H9 (cell line): Measurements from ENCODE around the gene SST. TPM values are rescaled to one million over a fixed set of nuclear protein-coding genes. Genes with fewer than 3 reads are reported as not detected.

ENCODE experiments used
- DNase-seq: peaks from one replicate; pipeline ENCODE4 v3.0.0-alpha.2; 2017
- H2AFZ ChIP-seq: one replicate; pipeline ENCODE4 v1.6.1; 2013; ENCODE audit warnings: mild to moderate bottlenecking, low read length, control low read depth, moderate library complexity
- H2AK5ac ChIP-seq: 2 replicates; pipeline ENCODE4 v1.6.1; 2013; ENCODE audit warnings: low read length, control low read depth, mixed read lengths; ENCODE audit not compliant: insufficient read length
- H2BK120ac ChIP-seq: one replicate; pipeline ENCODE4 v1.6.1; 2013; ENCODE audit warnings: low read depth, mild to moderate bottlenecking, low read length, control low read depth, inconsistent platforms; ENCODE audit not compliant: poor library complexity, severe bottlenecking
- H2BK12ac ChIP-seq: 2 replicates; pipeline ENCODE4 v1.6.1; 2013; ENCODE audit warnings: low read length, control low read depth, mixed read lengths, low read depth; ENCODE audit not compliant: insufficient read length
- H2BK15ac ChIP-seq: 2 replicates; pipeline ENCODE4 v1.6.1; 2013; ENCODE audit warnings: low read depth, low read length, control low read depth
- H2BK20ac ChIP-seq: one replicate; pipeline ENCODE4 v1.6.1; 2013; ENCODE audit warnings: low read depth, mild to moderate bottlenecking, low read length, control low read depth, inconsistent platforms; ENCODE audit not compliant: poor library complexity, severe bottlenecking
- H2BK5ac ChIP-seq: 2 replicates; pipeline ENCODE4 v1.6.1; 2013; ENCODE audit warnings: low read length, control low read depth, mixed read lengths; ENCODE audit not compliant: insufficient read length
- H3K14ac ChIP-seq: 2 replicates; pipeline ENCODE4 v1.6.1; 2013; ENCODE audit warnings: low read length, control low read depth; ENCODE audit not compliant: insufficient read depth
- H3K18ac ChIP-seq: 2 replicates; pipeline ENCODE4 v1.6.1; 2013; ENCODE audit warnings: low read depth, mild to moderate bottlenecking, mixed read lengths, low read length, control low read depth; ENCODE audit not compliant: insufficient read length
- H3K23ac ChIP-seq: 2 replicates; pipeline ENCODE4 v1.6.1; 2013; ENCODE audit warnings: low read length, control low read depth, mixed read lengths, low read depth; ENCODE audit not compliant: insufficient read length
- H3K23me2 ChIP-seq: 2 replicates; pipeline ENCODE4 v1.6.1; 2013; ENCODE audit warnings: low read depth, mild to moderate bottlenecking, mixed read lengths, low read length, control low read depth; ENCODE audit not compliant: insufficient read length, poor library complexity, severe bottlenecking
- H3K27ac ChIP-seq: 2 replicates; pipeline ENCODE4 v1.5.1; 2013; ENCODE audit warnings: low read length, control low read depth, mixed read lengths, low read depth; ENCODE audit not compliant: insufficient read length
- H3K27me3 ChIP-seq: 2 replicates; pipeline ENCODE4 v1.6.1; 2013; ENCODE audit warnings: low read length, control low read depth, inconsistent platforms; ENCODE audit not compliant: insufficient read depth
- H3K4ac ChIP-seq: 2 replicates; pipeline ENCODE4 v1.6.1; 2013; ENCODE audit warnings: low read depth, mild to moderate bottlenecking, control low read depth, inconsistent platforms, low read length, moderate library complexity
- H3K4me1 ChIP-seq: 2 replicates; pipeline ENCODE4 v1.6.1; 2013; ENCODE audit warnings: low read length, control low read depth, inconsistent platforms; ENCODE audit not compliant: insufficient read depth
- H3K4me2 ChIP-seq: 2 replicates; pipeline ENCODE4 v1.6.1; 2013; ENCODE audit warnings: low read length, control low read depth, mixed read lengths; ENCODE audit not compliant: insufficient read length, insufficient read depth
- H3K56ac ChIP-seq: 2 replicates; pipeline ENCODE4 v1.6.1; 2013; ENCODE audit warnings: low read depth, mild to moderate bottlenecking, mixed read lengths, low read length, control low read depth; ENCODE audit not compliant: insufficient read length
- H3K79me1 ChIP-seq: 2 replicates; pipeline ENCODE4 v1.6.1; 2013; ENCODE audit warnings: low read depth, mild to moderate bottlenecking, moderate library complexity, low read length, control low read depth, inconsistent platforms; ENCODE audit not compliant: insufficient read depth, poor library complexity, severe bottlenecking
- H3K79me2 ChIP-seq: 2 replicates; pipeline ENCODE4 v1.6.1; 2013; ENCODE audit warnings: low read length, control low read depth, inconsistent platforms; ENCODE audit not compliant: insufficient read depth
- H3K9ac ChIP-seq: 2 replicates; pipeline ENCODE4 v1.6.1; 2013; ENCODE audit warnings: low read length, control low read depth, mixed read lengths; ENCODE audit not compliant: insufficient read length; ENCODE audit errors: extremely low read depth
- H3K9me3 ChIP-seq: one replicate; pipeline ENCODE4 v1.6.1; 2013; ENCODE audit warnings: low read depth, low read length, inconsistent platforms; ENCODE audit not compliant: control insufficient read depth
- H3T11ph ChIP-seq: one replicate; pipeline ENCODE4 v1.6.1; 2013; ENCODE audit warnings: mild to moderate bottlenecking, low read length, control low read depth, inconsistent platforms
- H4K20me1 ChIP-seq: one replicate; pipeline ENCODE4 v1.6.1; 2013; ENCODE audit not compliant: control insufficient read depth, insufficient read length, insufficient read depth
- H4K5ac ChIP-seq: 2 replicates; pipeline ENCODE4 v1.6.1; 2013; ENCODE audit warnings: low read depth, mild to moderate bottlenecking, mixed read lengths, low read length, control low read depth; ENCODE audit not compliant: insufficient read length
- H4K8ac ChIP-seq: replicated peaks from 2 replicates; pipeline ENCODE4 v1.6.1; 2013; ENCODE audit warnings: low read length, control low read depth, mixed read lengths, low read depth; ENCODE audit not compliant: insufficient read length
- H4K91ac ChIP-seq: 2 replicates; pipeline ENCODE4 v1.6.1; 2013; ENCODE audit warnings: low read depth, mild to moderate bottlenecking, moderate library complexity, mixed read lengths, low read length, control low read depth; ENCODE audit not compliant: insufficient read length
- H3K27ac Mint-ChIP-seq, 3 experiments: 2 replicates in 2 of 3; 3 replicates in 1 of 3; pipeline ENCODE4 v1.8.0; 2020 to 2021; ENCODE audit warnings: mixed read lengths in 3 of 3, mild to moderate bottlenecking in 1 of 3, moderate library complexity in 1 of 3
- H3K27me3 Mint-ChIP-seq: 2 replicates; pipeline ENCODE4 v1.8.0; 2021; ENCODE audit warnings: low read depth, mild to moderate bottlenecking, moderate library complexity, mixed read lengths
- H3K36me3 Mint-ChIP-seq, 3 experiments: 2 replicates in 2 of 3; 3 replicates in 1 of 3; pipeline ENCODE4 v1.8.0; 2020 to 2021; ENCODE audit warnings: low read depth in 3 of 3, mixed read lengths in 3 of 3; ENCODE audit not compliant: insufficient read depth in 1 of 3
- H3K4me1 Mint-ChIP-seq, 2 experiments: 2 replicates each; pipeline ENCODE4 v1.8.0; 2020; ENCODE audit warnings: mixed read lengths in 2 of 2
- H3K4me3 Mint-ChIP-seq, 2 experiments: 2 replicates in 1 of 2; 3 replicates in 1 of 2; pipeline ENCODE4 v1.8.0; 2020 to 2021; ENCODE audit warnings: mild to moderate bottlenecking in 2 of 2, mixed read lengths in 2 of 2, moderate library complexity in 1 of 2
- H3K9me3 Mint-ChIP-seq, 2 experiments: 2 replicates in 1 of 2; 3 replicates in 1 of 2; pipeline ENCODE4 v1.8.0; 2020; ENCODE audit warnings: mild to moderate bottlenecking in 2 of 2, mixed read lengths in 2 of 2, moderate library complexity in 1 of 2
- WGBS: extraction: QIAGEN DNeasy Blood & Tissue Kit; methylation state at CpG from one replicate; pipeline ENCODE4 v1.1.7; 2013; ENCODE audit warnings: missing lambda C conversion rate, low lambda C conversion rate, mixed read lengths; ENCODE audit not compliant: insufficient read length; ENCODE audit errors: extremely low coverage; 5-methylcytosine and 5-hydroxymethylcytosine counted together
- total RNA-seq: library from RNA; stranded (reverse); gene quantifications from 2 replicates; pipeline ENCODE4 v1.2.1, GENCODE V29; 2021
- TF ChIP-seq, protein P1 (sequence below): fragments of 200-600 bp; sonication (generic); conservative IDR thresholded peaks from 3 replicates; pipeline ENCODE4 v1.8.0; 2021; ENCODE audit warnings: antibody characterized with exemption, mild to moderate bottlenecking

SST gene
- total RNA-seq, 1 experiment from 2014 or later, result not detected

- no peaks in the 10 kb centered on the region; the same call in 1 of the 2 replicates for H3K27me3 ChIP-seq
- H2BK20ac ChIP-seq, result no peak overlapping the region
- H3K4me3 Mint-ChIP-seq, result no peak overlapping the region
- H3K4me1 Mint-ChIP-seq, result peaks cover 9 to 12% of the 10 kb centered on the region in 2 experiments
- H3K27me3 Mint-ChIP-seq, result peaks cover 30% of the 10 kb centered on the region
- no peak overlapping the region for H3K56ac ChIP-seq
- H2BK120ac ChIP-seq, result no peak overlapping the region
- no peak overlapping the region for H2BK12ac ChIP-seq
- no peak overlapping the region for H3K14ac ChIP-seq
- H4K5ac ChIP-seq, result no peak overlapping the region
- TF ChIP-seq, protein P1, sequence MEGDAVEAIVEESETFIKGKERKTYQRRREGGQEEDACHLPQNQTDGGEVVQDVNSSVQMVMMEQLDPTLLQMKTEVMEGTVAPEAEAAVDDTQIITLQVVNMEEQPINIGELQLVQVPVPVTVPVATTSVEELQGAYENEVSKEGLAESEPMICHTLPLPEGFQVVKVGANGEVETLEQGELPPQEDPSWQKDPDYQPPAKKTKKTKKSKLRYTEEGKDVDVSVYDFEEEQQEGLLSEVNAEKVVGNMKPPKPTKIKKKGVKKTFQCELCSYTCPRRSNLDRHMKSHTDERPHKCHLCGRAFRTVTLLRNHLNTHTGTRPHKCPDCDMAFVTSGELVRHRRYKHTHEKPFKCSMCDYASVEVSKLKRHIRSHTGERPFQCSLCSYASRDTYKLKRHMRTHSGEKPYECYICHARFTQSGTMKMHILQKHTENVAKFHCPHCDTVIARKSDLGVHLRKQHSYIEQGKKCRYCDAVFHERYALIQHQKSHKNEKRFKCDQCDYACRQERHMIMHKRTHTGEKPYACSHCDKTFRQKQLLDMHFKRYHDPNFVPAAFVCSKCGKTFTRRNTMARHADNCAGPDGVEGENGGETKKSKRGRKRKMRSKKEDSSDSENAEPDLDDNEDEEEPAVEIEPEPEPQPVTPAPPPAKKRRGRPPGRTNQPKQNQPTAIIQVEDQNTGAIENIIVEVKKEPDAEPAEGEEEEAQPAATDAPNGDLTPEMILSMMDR, result no peak
- no peak overlapping the region for H2BK5ac ChIP-seq
- no peak overlapping the region for H3K18ac ChIP-seq
- no peak overlapping the region for H3K9ac ChIP-seq
- no peak overlapping the region for H2AK5ac ChIP-seq
- H3K27ac Mint-ChIP-seq, result no peak overlapping the region
- no peak for DNase-seq
- no peak overlapping the region for H3K23ac ChIP-seq
- H4K91ac ChIP-seq, result no peak overlapping the region
- H3K23me2 ChIP-seq, result peaks cover 6% of the 10 kb centered on the region
- H2AFZ ChIP-seq, result no peak overlapping the region
- no peak overlapping the region for H3K4me2 ChIP-seq
- no peak overlapping the region for H2BK15ac ChIP-seq
- no peaks in the 10 kb centered on the region for H3K9me3 ChIP-seq
- H3T11ph ChIP-seq, result no peak overlapping the region
- H4K20me1 ChIP-seq, result no peaks in the 10 kb centered on the region
- H3K9me3 Mint-ChIP-seq, result peaks cover 0 to 2% of the 10 kb centered on the region in 2 experiments; a peak in 1 of 5 replicates
- H3K79me1 ChIP-seq, result no peaks in the 10 kb centered on the region
- H4K8ac ChIP-seq, result no peak overlapping the region
- no peaks in the 10 kb centered on the region for H3K36me3 Mint-ChIP-seq
- H3K27ac ChIP-seq, result no peak overlapping the region
- H3K4me1 ChIP-seq, result no peaks in the 10 kb centered on the region
- H3K4ac ChIP-seq, result no peak overlapping the region
- WGBS, result no CpG with 5 or more reads among the region's 3 CpGs
- H3K79me2 ChIP-seq, result no peaks in the 10 kb centered on the region
Observed at GRCh38 chr3:187665764-187666402, 4.3 kb downstream of the SST start.
